OCI-LY7 (cell line): ENCODE results near the gene NKAPD1. TPM values are rescaled to one million over a fixed set of nuclear protein-coding genes. Genes with fewer than 3 reads are reported as not detected.

Source experiments
- small RNA-seq: library from RNA; depleted of rRNA; stranded (forward); fragments of <200 nt; gene quantifications from one replicate; pipeline ENCODE3, GENCODE V24; 2014
- total RNA-seq, 2 experiments: library from RNA; depleted of rRNA in 1 of 2; stranded (reverse); fragments of >200 nt in 1 of 2; shearing (Covaris generic) in 1 of 2; gene quantifications; 2 replicates each; pipeline ENCODE4 v1.2.3, GENCODE V29; 2014 to 2022

NKAPD1 gene
- total RNA-seq, 2 experiments from 2014 or later, result 21.3 to 30.7 TPM

Small RNAs within 50 kb of the gene (small RNA-seq; reads per million reads assigned to genes)
- not detected for gene AP000907.3
- not detected for gene RNU6-893P

Other genes with a start within 250 kb of the NKAPD1 start
- gene ALG9, start 202.7 kb upstream of the NKAPD1 start, total RNA-seq (2014; rRNA removed; shearing (Covaris generic)), result 13.8 and 16.8 TPM in 2 replicates
- 21.6 and 23.0 TPM in 2 replicates for gene ALG9, start 202.7 kb upstream of the NKAPD1 start, total RNA-seq (2022)
- 4.2 and 6.2 TPM in 2 replicates for gene FDXACB1, start 195.1 kb upstream of the NKAPD1 start, total RNA-seq (2014; rRNA removed; shearing (Covaris generic))
- 5.3 and 5.8 TPM in 2 replicates for gene FDXACB1, start 195.1 kb upstream of the NKAPD1 start, total RNA-seq (2022)
- 14.8 and 17.3 TPM in 2 replicates for gene CFAP68, start 194.8 kb upstream of the NKAPD1 start, total RNA-seq (2014; rRNA removed; shearing (Covaris generic))
- gene CFAP68, start 194.8 kb upstream of the NKAPD1 start, total RNA-seq (2022), result 18.8 and 22.4 TPM in 2 replicates
- gene CRYAB, start 162.5 kb upstream of the NKAPD1 start, total RNA-seq (2014; rRNA removed; shearing (Covaris generic)), result not detected in 2 replicates
- gene CRYAB, start 162.5 kb upstream of the NKAPD1 start, total RNA-seq (2022), result not detected in 2 replicates
- not detected in 2 replicates for gene HSPB2, start 161.6 kb upstream of the NKAPD1 start, total RNA-seq (2014; rRNA removed; shearing (Covaris generic))
- not detected in 2 replicates for gene HSPB2, start 161.6 kb upstream of the NKAPD1 start, total RNA-seq (2022)
- gene C11orf52, start 155.4 kb upstream of the NKAPD1 start, total RNA-seq (2014; rRNA removed; shearing (Covaris generic)), result not detected in 2 replicates
- not detected in 2 replicates for gene C11orf52, start 155.4 kb upstream of the NKAPD1 start, total RNA-seq (2022)
- 5.5 and 6.9 TPM in 2 replicates for gene DIXDC1, start 137.0 kb upstream of the NKAPD1 start, total RNA-seq (2014; rRNA removed; shearing (Covaris generic))
- 5.5 and 7.3 TPM in 2 replicates for gene DIXDC1, start 137.0 kb upstream of the NKAPD1 start, total RNA-seq (2022)
- gene DLAT, start 48.9 kb upstream of the NKAPD1 start, total RNA-seq (2014; rRNA removed; shearing (Covaris generic)), result 34.5 and 42.0 TPM in 2 replicates
- gene DLAT, start 48.9 kb upstream of the NKAPD1 start, total RNA-seq (2022), result 46.0 and 54.1 TPM in 2 replicates
- gene PIH1D2, start 282 bp upstream of the NKAPD1 start, total RNA-seq (2014; rRNA removed; shearing (Covaris generic)), result 0.95 and 1.3 TPM in 2 replicates
- gene PIH1D2, start 282 bp upstream of the NKAPD1 start, total RNA-seq (2022), result 0.61 and 2.6 TPM in 2 replicates
- 71.3 and 94.3 TPM in 2 replicates for gene TIMM8B, start 12.5 kb downstream of the NKAPD1 start, total RNA-seq (2014; rRNA removed; shearing (Covaris generic))
- gene TIMM8B, start 12.5 kb downstream of the NKAPD1 start, total RNA-seq (2022), result 41.3 and 58.2 TPM in 2 replicates
- gene SDHD, start 12.6 kb downstream of the NKAPD1 start, total RNA-seq (2014; rRNA removed; shearing (Covaris generic)), result 43.5 and 58.8 TPM in 2 replicates
- 77.1 and 85.6 TPM in 2 replicates for gene SDHD, start 12.6 kb downstream of the NKAPD1 start, total RNA-seq (2022)
- gene IL18, start 89.8 kb downstream of the NKAPD1 start, total RNA-seq (2014; rRNA removed; shearing (Covaris generic)), result not detected in 2 replicates
- not detected in 2 replicates for gene IL18, start 89.8 kb downstream of the NKAPD1 start, total RNA-seq (2022)
- gene TEX12, start 93.1 kb downstream of the NKAPD1 start, total RNA-seq (2014; rRNA removed; shearing (Covaris generic)), result 0.44 and 0.72 TPM in 2 replicates
- gene TEX12, start 93.1 kb downstream of the NKAPD1 start, total RNA-seq (2022), result 0.50 and 0.59 TPM in 2 replicates
- gene BCO2, start 101.2 kb downstream of the NKAPD1 start, total RNA-seq (2014; rRNA removed; shearing (Covaris generic)), result 0.60 and 1.4 TPM in 2 replicates
- gene BCO2, start 101.2 kb downstream of the NKAPD1 start, total RNA-seq (2022), result 0.90 and 1.2 TPM in 2 replicates
- 22.6 and 28.7 TPM in 2 replicates for gene PTS, start 152.1 kb downstream of the NKAPD1 start, total RNA-seq (2014; rRNA removed; shearing (Covaris generic))
- gene PTS, start 152.1 kb downstream of the NKAPD1 start, total RNA-seq (2022), result 37.8 and 40.4 TPM in 2 replicates
- gene PLET1, start 186.6 kb downstream of the NKAPD1 start, total RNA-seq (2014; rRNA removed; shearing (Covaris generic)), result not detected in 2 replicates
- gene PLET1, start 186.6 kb downstream of the NKAPD1 start, total RNA-seq (2022), result not detected in 2 replicates